H9 (cell line): ENCODE results near the gene RORB. TPM values are rescaled to one million over a fixed set of nuclear protein-coding genes. Genes with fewer than 3 reads are reported as not detected.

Experiments used
- DNase-seq: peaks from one replicate; pipeline ENCODE4 v3.0.0-alpha.2; 2017
- H2AFZ ChIP-seq: one replicate; pipeline ENCODE4 v1.6.1; 2013; ENCODE audit warnings: mild to moderate bottlenecking, low read length, control low read depth, moderate library complexity
- H2AK5ac ChIP-seq: 2 replicates; pipeline ENCODE4 v1.6.1; 2013; ENCODE audit warnings: low read length, control low read depth, mixed read lengths; ENCODE audit not compliant: insufficient read length
- H2BK120ac ChIP-seq: one replicate; pipeline ENCODE4 v1.6.1; 2013; ENCODE audit warnings: low read depth, mild to moderate bottlenecking, low read length, control low read depth, inconsistent platforms; ENCODE audit not compliant: poor library complexity, severe bottlenecking
- H2BK12ac ChIP-seq: 2 replicates; pipeline ENCODE4 v1.6.1; 2013; ENCODE audit warnings: low read length, control low read depth, mixed read lengths, low read depth; ENCODE audit not compliant: insufficient read length
- H2BK15ac ChIP-seq: 2 replicates; pipeline ENCODE4 v1.6.1; 2013; ENCODE audit warnings: low read depth, low read length, control low read depth
- H2BK20ac ChIP-seq: one replicate; pipeline ENCODE4 v1.6.1; 2013; ENCODE audit warnings: low read depth, mild to moderate bottlenecking, low read length, control low read depth, inconsistent platforms; ENCODE audit not compliant: poor library complexity, severe bottlenecking
- H2BK5ac ChIP-seq: 2 replicates; pipeline ENCODE4 v1.6.1; 2013; ENCODE audit warnings: low read length, control low read depth, mixed read lengths; ENCODE audit not compliant: insufficient read length
- H3K14ac ChIP-seq: 2 replicates; pipeline ENCODE4 v1.6.1; 2013; ENCODE audit warnings: low read length, control low read depth; ENCODE audit not compliant: insufficient read depth
- H3K18ac ChIP-seq: 2 replicates; pipeline ENCODE4 v1.6.1; 2013; ENCODE audit warnings: low read depth, mild to moderate bottlenecking, mixed read lengths, low read length, control low read depth; ENCODE audit not compliant: insufficient read length
- H3K23ac ChIP-seq: 2 replicates; pipeline ENCODE4 v1.6.1; 2013; ENCODE audit warnings: low read length, control low read depth, mixed read lengths, low read depth; ENCODE audit not compliant: insufficient read length
- H3K23me2 ChIP-seq: 2 replicates; pipeline ENCODE4 v1.6.1; 2013; ENCODE audit warnings: low read depth, mild to moderate bottlenecking, mixed read lengths, low read length, control low read depth; ENCODE audit not compliant: insufficient read length, poor library complexity, severe bottlenecking
- H3K27ac ChIP-seq: 2 replicates; pipeline ENCODE4 v1.5.1; 2013; ENCODE audit warnings: low read length, control low read depth, mixed read lengths, low read depth; ENCODE audit not compliant: insufficient read length
- H3K27me3 ChIP-seq: 2 replicates; pipeline ENCODE4 v1.6.1; 2013; ENCODE audit warnings: low read length, control low read depth, inconsistent platforms; ENCODE audit not compliant: insufficient read depth
- H3K4ac ChIP-seq: 2 replicates; pipeline ENCODE4 v1.6.1; 2013; ENCODE audit warnings: low read depth, mild to moderate bottlenecking, control low read depth, inconsistent platforms, low read length, moderate library complexity
- H3K4me1 ChIP-seq: 2 replicates; pipeline ENCODE4 v1.6.1; 2013; ENCODE audit warnings: low read length, control low read depth, inconsistent platforms; ENCODE audit not compliant: insufficient read depth
- H3K4me2 ChIP-seq: 2 replicates; pipeline ENCODE4 v1.6.1; 2013; ENCODE audit warnings: low read length, control low read depth, mixed read lengths; ENCODE audit not compliant: insufficient read length, insufficient read depth
- H3K56ac ChIP-seq: 2 replicates; pipeline ENCODE4 v1.6.1; 2013; ENCODE audit warnings: low read depth, mild to moderate bottlenecking, mixed read lengths, low read length, control low read depth; ENCODE audit not compliant: insufficient read length
- H3K79me1 ChIP-seq: 2 replicates; pipeline ENCODE4 v1.6.1; 2013; ENCODE audit warnings: low read depth, mild to moderate bottlenecking, moderate library complexity, low read length, control low read depth, inconsistent platforms; ENCODE audit not compliant: insufficient read depth, poor library complexity, severe bottlenecking
- H3K79me2 ChIP-seq: 2 replicates; pipeline ENCODE4 v1.6.1; 2013; ENCODE audit warnings: low read length, control low read depth, inconsistent platforms; ENCODE audit not compliant: insufficient read depth
- H3K9ac ChIP-seq: 2 replicates; pipeline ENCODE4 v1.6.1; 2013; ENCODE audit warnings: low read length, control low read depth, mixed read lengths; ENCODE audit not compliant: insufficient read length; ENCODE audit errors: extremely low read depth
- H3K9me3 ChIP-seq: one replicate; pipeline ENCODE4 v1.6.1; 2013; ENCODE audit warnings: low read depth, low read length, inconsistent platforms; ENCODE audit not compliant: control insufficient read depth
- H3T11ph ChIP-seq: one replicate; pipeline ENCODE4 v1.6.1; 2013; ENCODE audit warnings: mild to moderate bottlenecking, low read length, control low read depth, inconsistent platforms
- H4K20me1 ChIP-seq: one replicate; pipeline ENCODE4 v1.6.1; 2013; ENCODE audit not compliant: control insufficient read depth, insufficient read length, insufficient read depth
- H4K5ac ChIP-seq: 2 replicates; pipeline ENCODE4 v1.6.1; 2013; ENCODE audit warnings: low read depth, mild to moderate bottlenecking, mixed read lengths, low read length, control low read depth; ENCODE audit not compliant: insufficient read length
- H4K8ac ChIP-seq: replicated peaks from 2 replicates; pipeline ENCODE4 v1.6.1; 2013; ENCODE audit warnings: low read length, control low read depth, mixed read lengths, low read depth; ENCODE audit not compliant: insufficient read length
- H4K91ac ChIP-seq: 2 replicates; pipeline ENCODE4 v1.6.1; 2013; ENCODE audit warnings: low read depth, mild to moderate bottlenecking, moderate library complexity, mixed read lengths, low read length, control low read depth; ENCODE audit not compliant: insufficient read length
- H3K27ac Mint-ChIP-seq, 3 experiments: 2 replicates in 2 of 3; 3 replicates in 1 of 3; pipeline ENCODE4 v1.8.0; 2020 to 2021; ENCODE audit warnings: mixed read lengths in 3 of 3, mild to moderate bottlenecking in 1 of 3, moderate library complexity in 1 of 3
- H3K27me3 Mint-ChIP-seq: 2 replicates; pipeline ENCODE4 v1.8.0; 2021; ENCODE audit warnings: low read depth, mild to moderate bottlenecking, moderate library complexity, mixed read lengths
- H3K36me3 Mint-ChIP-seq, 3 experiments: 2 replicates in 2 of 3; 3 replicates in 1 of 3; pipeline ENCODE4 v1.8.0; 2020 to 2021; ENCODE audit warnings: low read depth in 3 of 3, mixed read lengths in 3 of 3; ENCODE audit not compliant: insufficient read depth in 1 of 3
- H3K4me1 Mint-ChIP-seq, 2 experiments: 2 replicates each; pipeline ENCODE4 v1.8.0; 2020; ENCODE audit warnings: mixed read lengths in 2 of 2
- H3K4me3 Mint-ChIP-seq, 2 experiments: 2 replicates in 1 of 2; 3 replicates in 1 of 2; pipeline ENCODE4 v1.8.0; 2020 to 2021; ENCODE audit warnings: mild to moderate bottlenecking in 2 of 2, mixed read lengths in 2 of 2, moderate library complexity in 1 of 2
- H3K9me3 Mint-ChIP-seq, 2 experiments: 2 replicates in 1 of 2; 3 replicates in 1 of 2; pipeline ENCODE4 v1.8.0; 2020; ENCODE audit warnings: mild to moderate bottlenecking in 2 of 2, mixed read lengths in 2 of 2, moderate library complexity in 1 of 2
- CTCF ChIP-seq: fragments of 200-600 bp; sonication (generic); conservative IDR thresholded peaks from 3 replicates; pipeline ENCODE4 v1.8.0; 2021; ENCODE audit warnings: antibody characterized with exemption, mild to moderate bottlenecking
- WGBS: extraction: QIAGEN DNeasy Blood & Tissue Kit; methylation state at CpG from one replicate; pipeline ENCODE4 v1.1.7; 2013; ENCODE audit warnings: missing lambda C conversion rate, low lambda C conversion rate, mixed read lengths; ENCODE audit not compliant: insufficient read length; ENCODE audit errors: extremely low coverage; 5-methylcytosine and 5-hydroxymethylcytosine counted together
- total RNA-seq: library from RNA; stranded (reverse); gene quantifications from 2 replicates; pipeline ENCODE4 v1.2.1, GENCODE V29; 2021

The RORB gene
- total RNA-seq, 1 experiment from 2014 or later: 0.31 TPM

GRCh38 chr9:74493512-74493911 lies 3.6 kb upstream of the RORB start:
- Histone ChIP-seq H4K20me1 (no peaks in the 10 kb centered on the region), H4K5ac (no peak overlapping the region), H2AK5ac (no peak overlapping the region), H2BK20ac (no peak overlapping the region), H2AFZ (no peak overlapping the region), H3K27me3 (no peaks in the 10 kb centered on the region), H3K4me1 (peaks cover 2% of the 10 kb centered on the region; the same call in 1 of the 2 replicates), H2BK12ac (no peak overlapping the region), H3K79me2 (no peaks in the 10 kb centered on the region), H4K8ac (no peak overlapping the region), H2BK5ac (no peak overlapping the region), H3K9ac (no peak overlapping the region), H3K23ac (no peak overlapping the region), H2BK120ac (no peak overlapping the region), H3K9me3 (no peaks in the 10 kb centered on the region), H2BK15ac (no peak overlapping the region), H3K14ac (no peak overlapping the region), H3K23me2 (peaks cover 16% of the 10 kb centered on the region), H3K79me1 (no peaks in the 10 kb centered on the region), H3K27ac (no peak overlapping the region), H3K18ac (no peak overlapping the region), H3K4ac (no peak overlapping the region), H4K91ac (no peak overlapping the region), H3T11ph (no peak overlapping the region), H3K56ac (no peak overlapping the region), H3K4me2 (peak overlapping the region; percentile 35)
- no peak for TF ChIP-seq CTCF
- peak overlapping the region in 2 of 3 experiments; percentile 62 to 79; a peak in 4 of 7 replicates for H3K27ac Mint-ChIP-seq
- H3K4me1 Mint-ChIP-seq: peaks cover 44 to 51% of the 10 kb centered on the region in 2 experiments
- H3K9me3 Mint-ChIP-seq: peaks cover 0 to 3% of the 10 kb centered on the region in 2 experiments; a peak in 2 of 5 replicates
- H3K36me3 Mint-ChIP-seq: peaks cover 0 to 1% (median 0%) of the 10 kb centered on the region in 3 experiments; a peak in 2 of 7 replicates
- H3K27me3 Mint-ChIP-seq: peaks cover 26% of the 10 kb centered on the region
- H3K4me3 Mint-ChIP-seq: no peak overlapping the region
- peak; percentile 52 for DNase-seq
- WGBS: no CpG with 5 or more reads among the region's 2 CpGs
